KMS-11 (cell line): ENCODE results near the gene DDAH1.

Source experiments
- H2AFZ ChIP-seq: fragments of 200-600 bp; sonication (generic); 2 replicates; pipeline ENCODE4 v1.6.1; 2016; ENCODE audit warnings: antibody characterized with exemption, mixed run types, low read depth
- H3K27ac ChIP-seq: fragments of 200-600 bp; sonication (generic); 2 replicates; pipeline ENCODE4 v1.6.1; 2016; ENCODE audit warnings: mild to moderate bottlenecking, mixed run types
- H3K27me3 ChIP-seq: fragments of 200-600 bp; sonication (generic); 2 replicates; pipeline ENCODE4 v1.6.1; 2017; ENCODE audit warnings: mild to moderate bottlenecking, low read depth, mixed run types, moderate library complexity; ENCODE audit not compliant: insufficient read depth
- H3K36me3 ChIP-seq: fragments of 200-600 bp; sonication (generic); 2 replicates; pipeline ENCODE4 v1.6.1; 2017; ENCODE audit warnings: mild to moderate bottlenecking, mixed run types; ENCODE audit not compliant: insufficient read depth
- H3K4me1 ChIP-seq: fragments of 200-600 bp; sonication (generic); 2 replicates; pipeline ENCODE4 v1.6.1; 2016; ENCODE audit warnings: mild to moderate bottlenecking, low read depth, mixed run types; ENCODE audit not compliant: poor library complexity, severe bottlenecking
- H3K4me2 ChIP-seq: fragments of 200-600 bp; sonication (generic); 2 replicates; pipeline ENCODE4 v1.7.0; 2016; ENCODE audit warnings: mild to moderate bottlenecking, mixed run types
- H3K4me3 ChIP-seq: fragments of 200-600 bp; sonication (generic); IDR thresholded peaks from 2 replicates; pipeline ENCODE4 v1.6.1; 2017; ENCODE audit warnings: low read depth, low read length, mixed read lengths; ENCODE audit not compliant: insufficient read depth
- H3K79me2 ChIP-seq: fragments of 200-600 bp; sonication (generic); 2 replicates; pipeline ENCODE4 v1.6.1; 2016; ENCODE audit warnings: low read depth, mixed run types; ENCODE audit not compliant: insufficient read depth
- H3K9ac ChIP-seq: fragments of 200-600 bp; sonication (generic); 2 replicates; pipeline ENCODE4 v1.6.1; 2016; ENCODE audit warnings: mild to moderate bottlenecking, mixed run types
- H4K20me1 ChIP-seq: fragments of 200-600 bp; sonication (generic); 2 replicates; pipeline ENCODE4 v1.6.1; 2016; ENCODE audit warnings: mild to moderate bottlenecking, mixed run types; ENCODE audit not compliant: insufficient read depth
- TF ChIP-seq, protein P1 (sequence below): fragments of 200-600 bp; sonication (generic); conservative IDR thresholded peaks from 2 replicates; pipeline ENCODE4 v1.6.1; 2017; ENCODE audit warnings: low read depth, mild to moderate bottlenecking, antibody characterized with exemption, low read length, moderate library complexity, mixed read lengths

Gene DDAH1

DNA sequence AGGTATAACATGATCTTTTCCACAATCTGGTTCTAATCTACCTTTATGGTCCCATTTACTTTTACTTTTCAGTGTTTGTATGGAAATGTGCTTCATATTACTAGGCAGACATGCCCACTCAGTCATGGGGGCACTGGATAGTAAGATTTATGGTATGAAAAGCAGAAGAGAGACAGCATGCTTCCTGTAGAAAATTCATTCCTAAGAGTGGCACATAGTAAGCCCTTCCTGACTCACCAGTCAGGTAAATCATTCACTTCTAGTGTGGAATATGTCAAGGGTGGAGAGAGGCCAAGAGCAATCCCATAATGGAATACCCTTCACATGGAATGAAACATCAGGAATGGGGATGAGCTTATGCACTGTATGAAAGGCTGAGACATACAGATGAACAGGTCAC, 139.0 kb downstream of the DDAH1 start:
- Histone ChIP-seq H3K27ac (no peak overlapping the region), H4K20me1 (no peaks in the 10 kb centered on the region), H3K36me3 (no peaks in the 10 kb centered on the region), H3K27me3 (no peaks in the 10 kb centered on the region), H3K79me2 (no peaks in the 10 kb centered on the region), H3K9ac (no peak overlapping the region), H3K4me2 (no peak overlapping the region), H3K4me3 (no peak overlapping the region), H2AFZ (no peak overlapping the region), H3K4me1 (peaks cover 11% of the 10 kb centered on the region)
- TF ChIP-seq, protein P1, sequence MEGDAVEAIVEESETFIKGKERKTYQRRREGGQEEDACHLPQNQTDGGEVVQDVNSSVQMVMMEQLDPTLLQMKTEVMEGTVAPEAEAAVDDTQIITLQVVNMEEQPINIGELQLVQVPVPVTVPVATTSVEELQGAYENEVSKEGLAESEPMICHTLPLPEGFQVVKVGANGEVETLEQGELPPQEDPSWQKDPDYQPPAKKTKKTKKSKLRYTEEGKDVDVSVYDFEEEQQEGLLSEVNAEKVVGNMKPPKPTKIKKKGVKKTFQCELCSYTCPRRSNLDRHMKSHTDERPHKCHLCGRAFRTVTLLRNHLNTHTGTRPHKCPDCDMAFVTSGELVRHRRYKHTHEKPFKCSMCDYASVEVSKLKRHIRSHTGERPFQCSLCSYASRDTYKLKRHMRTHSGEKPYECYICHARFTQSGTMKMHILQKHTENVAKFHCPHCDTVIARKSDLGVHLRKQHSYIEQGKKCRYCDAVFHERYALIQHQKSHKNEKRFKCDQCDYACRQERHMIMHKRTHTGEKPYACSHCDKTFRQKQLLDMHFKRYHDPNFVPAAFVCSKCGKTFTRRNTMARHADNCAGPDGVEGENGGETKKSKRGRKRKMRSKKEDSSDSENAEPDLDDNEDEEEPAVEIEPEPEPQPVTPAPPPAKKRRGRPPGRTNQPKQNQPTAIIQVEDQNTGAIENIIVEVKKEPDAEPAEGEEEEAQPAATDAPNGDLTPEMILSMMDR: no peak

DNA sequence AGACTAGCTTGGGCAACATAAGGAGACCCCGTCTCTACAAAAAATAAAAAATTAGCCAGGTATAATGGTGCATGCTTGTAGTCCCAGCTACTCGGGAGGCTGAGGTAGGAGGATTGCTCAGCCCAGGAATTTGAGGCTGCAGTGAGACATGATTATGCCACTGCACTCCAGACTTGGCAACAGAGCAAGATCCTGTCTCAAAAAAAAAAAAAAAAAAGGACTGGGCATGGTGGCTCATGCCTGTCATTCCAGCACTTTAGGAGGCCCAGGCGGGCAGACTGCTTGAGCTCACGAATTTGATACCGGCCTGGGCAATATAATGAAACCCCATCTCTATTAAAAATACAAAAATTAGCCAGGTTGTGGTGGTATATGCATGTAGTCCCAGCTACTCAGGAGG, 141.2 kb downstream of the DDAH1 start:
- no peak overlapping the region for H3K9ac ChIP-seq
- TF ChIP-seq, protein P1: no peak
- H3K36me3 ChIP-seq: no peaks in the 10 kb centered on the region
- no peak overlapping the region for H2AFZ ChIP-seq
- H4K20me1 ChIP-seq: no peaks in the 10 kb centered on the region
- no peaks in the 10 kb centered on the region for H3K79me2 ChIP-seq
- peaks cover 11% of the 10 kb centered on the region for H3K4me1 ChIP-seq
- no peaks in the 10 kb centered on the region for H3K27me3 ChIP-seq
- H3K4me2 ChIP-seq: no peak overlapping the region
- H3K27ac ChIP-seq: no peak overlapping the region
- no peak overlapping the region for H3K4me3 ChIP-seq

DNA sequence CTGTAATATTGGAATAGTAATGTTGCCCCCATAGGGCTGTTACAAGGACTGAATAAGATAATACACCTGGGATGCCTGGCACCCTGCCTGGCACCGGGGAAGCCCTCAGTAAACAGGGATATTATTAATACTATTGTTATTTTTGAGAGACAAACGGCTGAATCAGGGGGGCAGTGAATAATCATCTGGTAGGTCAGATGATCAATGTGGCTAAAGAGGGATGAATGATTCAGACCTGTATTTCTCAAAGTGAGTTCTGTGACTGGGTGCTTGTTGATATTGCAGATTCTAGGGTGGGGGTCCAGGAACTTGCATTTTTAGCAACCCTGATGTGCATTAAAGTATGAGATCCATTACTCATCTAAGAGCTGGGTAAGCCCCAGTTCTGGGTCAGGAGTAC, 142.3 kb downstream of the DDAH1 start:
- Histone ChIP-seq H3K4me2 (no peak overlapping the region), H2AFZ (no peak overlapping the region), H3K9ac (no peak overlapping the region), H3K79me2 (no peaks in the 10 kb centered on the region), H4K20me1 (no peaks in the 10 kb centered on the region), H3K36me3 (no peaks in the 10 kb centered on the region), H3K27ac (no peak overlapping the region), H3K27me3 (no peaks in the 10 kb centered on the region), H3K4me1 (peaks cover 11% of the 10 kb centered on the region), H3K4me3 (no peak overlapping the region)
- TF ChIP-seq, protein P1: no peak

DNA sequence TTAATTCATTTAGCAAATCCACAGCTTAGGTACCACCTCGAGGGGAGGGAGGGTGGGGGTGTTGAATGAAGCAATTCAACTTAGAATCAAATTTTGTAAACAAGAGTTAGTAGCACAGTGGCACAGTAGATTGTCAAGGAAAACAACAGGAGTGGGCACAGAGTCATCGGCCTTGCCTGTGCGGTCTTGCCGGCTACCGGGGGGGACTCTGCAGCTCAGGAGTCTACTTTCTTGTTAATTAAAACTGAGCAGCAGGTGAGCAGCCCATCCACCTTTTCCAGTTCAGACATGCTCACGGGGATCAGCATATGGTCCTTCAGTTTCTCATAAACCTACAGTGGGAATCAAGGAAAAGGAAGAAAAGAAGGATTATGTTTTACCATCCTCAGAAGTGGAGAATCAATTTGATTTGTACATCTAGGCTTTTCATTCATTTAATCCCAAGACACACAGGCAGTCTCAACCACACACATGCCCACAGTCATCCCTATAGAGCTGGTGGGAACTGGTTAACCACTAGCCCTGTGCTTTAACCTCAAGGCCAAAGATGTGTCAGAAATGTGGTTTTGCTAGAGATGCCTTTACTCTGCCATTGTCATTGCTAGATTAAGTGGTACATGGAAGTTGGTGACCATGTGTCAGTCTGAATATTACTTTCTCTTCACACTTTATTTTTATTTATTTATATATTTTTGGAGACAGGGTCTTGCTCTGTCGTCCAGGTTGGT, 143.6 kb downstream of the DDAH1 start:
- TF ChIP-seq, protein P1: no peak
- Histone ChIP-seq H2AFZ (no peak overlapping the region), H3K79me2 (no peaks in the 10 kb centered on the region), H3K27me3 (no peaks in the 10 kb centered on the region), H3K9ac (no peak overlapping the region), H3K4me1 (peaks cover 11% of the 10 kb centered on the region), H4K20me1 (no peaks in the 10 kb centered on the region), H3K27ac (no peak overlapping the region), H3K36me3 (no peaks in the 10 kb centered on the region), H3K4me3 (no peak overlapping the region), H3K4me2 (no peak overlapping the region)
